Uterus (tissue), 4 donors: ENCODE data around the gene TEX53. TPM values are rescaled to one million over a fixed set of nuclear protein-coding genes. Genes with fewer than 3 reads are reported as not detected.

Source experiments
- DNase-seq, 2 donors: peaks; one replicate each; pipeline ENCODE4 v3.0.0-alpha.2; 2019 to 2020
- H3K27ac ChIP-seq, 2 donors: fragments of 200-600 bp; sonication (generic); 1 replicate in 1 of 2; 2 replicates in 1 of 2; pipeline ENCODE4 v1.5.1; 2016 to 2018
- H3K27me3 ChIP-seq, 2 donors: fragments of 200-600 bp; sonication (generic); one replicate each; pipeline ENCODE4 v1.5.1; 2018 to 2019; ENCODE audit warnings: control low read depth in 1 of 2
- H3K36me3 ChIP-seq, 2 donors: fragments of 200-600 bp; sonication (generic); one replicate each; pipeline ENCODE4 v1.5.1; 2019; ENCODE audit warnings: control low read depth in 1 of 2
- H3K4me1 ChIP-seq, 2 donors: fragments of 200-600 bp; sonication (generic); one replicate each; pipeline ENCODE4 v1.5.1; 2018 to 2019; ENCODE audit warnings: control low read depth in 1 of 2
- H3K4me3 ChIP-seq, 2 donors: fragments of 200-600 bp; sonication (generic); 1 replicate in 1 of 2; 2 replicates in 1 of 2; pipeline ENCODE4 v1.5.1; 2018 to 2019; ENCODE audit warnings: mild to moderate bottlenecking in 1 of 2
- H3K9me3 ChIP-seq, 2 donors: fragments of 200-600 bp; sonication (generic); one replicate each; pipeline ENCODE4 v1.5.1; 2019; ENCODE audit warnings: control low read depth in 1 of 2
- POLR2A ChIP-seq, 2 donors: fragments of 450-650 bp; IDR thresholded peaks; one replicate each; pipeline ENCODE4 v1.6.1; 2016; ENCODE audit warnings: antibody characterized with exemption in 2 of 2, mild to moderate bottlenecking in 1 of 2, moderate library complexity in 1 of 2
- intact Hi-C: fragments of 100-400 bp; cut with DNase I; formaldehyde crosslinking; loops from one replicate; pipeline ENCODE4 v1.15.1; 2023; ENCODE audit warnings: low total_unique reads
- total RNA-seq, 4 donors: library from RNA; depleted of rRNA in 3 of 4; stranded (reverse); fragments of >200 nt in 3 of 4; gene quantifications; one replicate each; pipeline versions ENCODE4 v1.1.0 to v1.2.4, GENCODE V29; 2014 to 2023
- TF ChIP-seq, protein P1 (sequence below), 4 experiments: fragments of 200-600 bp in 2 of 4; fragments of 450-650 bp in 2 of 4; sonication (generic) in 2 of 4; IDR thresholded peaks; one replicate each; pipeline ENCODE4 v1.5.1; 2016 to 2019; ENCODE audit warnings: antibody characterized with exemption in 4 of 4, mild to moderate bottlenecking in 2 of 4, moderate library complexity in 1 of 4
- donor health status: DM: yes; HTN: yes; CAD: no.

The TEX53 gene
- total RNA-seq, 4 donors from 2014 or later, result not detected

DNA sequence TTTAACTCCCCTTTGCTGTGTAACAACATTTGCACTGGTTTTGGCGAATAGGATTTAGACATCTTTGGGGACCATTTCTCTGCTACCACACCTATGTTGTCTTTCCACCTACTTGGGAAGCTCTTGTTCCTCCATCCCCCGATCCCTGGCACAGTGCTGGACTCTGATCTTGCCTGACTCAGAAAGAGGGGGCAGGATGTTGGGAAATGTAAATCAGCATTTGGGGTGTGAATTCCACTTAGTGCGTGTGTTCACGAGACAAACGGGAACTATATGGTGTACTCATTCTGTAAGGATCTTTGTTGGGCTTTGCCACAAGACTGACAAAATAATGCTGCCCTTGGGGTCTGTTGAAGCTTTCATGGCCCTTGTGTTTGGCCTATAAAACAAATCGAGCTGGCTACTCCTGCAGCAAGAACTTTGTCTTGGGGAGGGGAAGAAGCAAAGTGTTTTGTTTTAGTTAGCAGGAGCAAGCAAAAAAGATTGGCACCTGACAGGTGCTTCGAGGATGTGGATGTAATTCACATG, 28.0 kb downstream of the TEX53 start:
- TF ChIP-seq, protein P1, sequence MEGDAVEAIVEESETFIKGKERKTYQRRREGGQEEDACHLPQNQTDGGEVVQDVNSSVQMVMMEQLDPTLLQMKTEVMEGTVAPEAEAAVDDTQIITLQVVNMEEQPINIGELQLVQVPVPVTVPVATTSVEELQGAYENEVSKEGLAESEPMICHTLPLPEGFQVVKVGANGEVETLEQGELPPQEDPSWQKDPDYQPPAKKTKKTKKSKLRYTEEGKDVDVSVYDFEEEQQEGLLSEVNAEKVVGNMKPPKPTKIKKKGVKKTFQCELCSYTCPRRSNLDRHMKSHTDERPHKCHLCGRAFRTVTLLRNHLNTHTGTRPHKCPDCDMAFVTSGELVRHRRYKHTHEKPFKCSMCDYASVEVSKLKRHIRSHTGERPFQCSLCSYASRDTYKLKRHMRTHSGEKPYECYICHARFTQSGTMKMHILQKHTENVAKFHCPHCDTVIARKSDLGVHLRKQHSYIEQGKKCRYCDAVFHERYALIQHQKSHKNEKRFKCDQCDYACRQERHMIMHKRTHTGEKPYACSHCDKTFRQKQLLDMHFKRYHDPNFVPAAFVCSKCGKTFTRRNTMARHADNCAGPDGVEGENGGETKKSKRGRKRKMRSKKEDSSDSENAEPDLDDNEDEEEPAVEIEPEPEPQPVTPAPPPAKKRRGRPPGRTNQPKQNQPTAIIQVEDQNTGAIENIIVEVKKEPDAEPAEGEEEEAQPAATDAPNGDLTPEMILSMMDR (IDR thresholded peaks at IDR 0.05), result no peak
- TF ChIP-seq POLR2A (IDR thresholded peaks at IDR 0.05), result no peak
- Histone ChIP-seq H3K4me3 (no peak overlapping the region), H3K4me1 (no peaks in the 10 kb centered on the region), H3K27ac (no peak overlapping the region), H3K9me3 (no peaks in the 10 kb centered on the region), H3K36me3 (no peaks in the 10 kb centered on the region), H3K27me3 (no peaks in the 10 kb centered on the region)
- no peak for DNase-seq
- intact Hi-C loops, result no loop called here

DNA sequence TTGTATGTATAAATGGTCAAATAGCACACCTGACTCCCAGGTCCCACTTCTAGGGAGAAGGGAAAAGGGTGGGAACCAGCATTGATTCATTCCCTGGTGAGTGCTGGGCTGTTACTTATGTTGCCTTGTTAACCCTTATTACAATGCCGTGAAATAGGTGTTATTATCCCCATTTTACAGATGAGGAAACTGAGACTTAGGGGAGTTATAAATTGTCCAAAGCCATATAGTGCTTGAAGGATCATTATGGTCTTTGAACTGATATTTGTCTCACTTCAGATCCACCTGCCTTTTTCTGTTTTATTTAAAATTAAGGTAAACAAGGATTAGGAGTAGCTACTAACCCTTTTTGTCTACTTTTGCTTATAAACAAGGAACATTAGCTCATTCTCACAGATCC, 30.1 kb downstream of the TEX53 start:
- TF ChIP-seq, protein P1 (IDR thresholded peaks at IDR 0.05), result no peak
- TF ChIP-seq POLR2A (IDR thresholded peaks at IDR 0.05), result no peak
- intact Hi-C loops, result no loop called here
- Histone ChIP-seq H3K9me3 (no peaks in the 10 kb centered on the region), H3K27me3 (no peaks in the 10 kb centered on the region), H3K4me1 (no peaks in the 10 kb centered on the region), H3K27ac (no peak overlapping the region), H3K4me3 (no peak overlapping the region), H3K36me3 (no peaks in the 10 kb centered on the region)
- no peak for DNase-seq

DNA sequence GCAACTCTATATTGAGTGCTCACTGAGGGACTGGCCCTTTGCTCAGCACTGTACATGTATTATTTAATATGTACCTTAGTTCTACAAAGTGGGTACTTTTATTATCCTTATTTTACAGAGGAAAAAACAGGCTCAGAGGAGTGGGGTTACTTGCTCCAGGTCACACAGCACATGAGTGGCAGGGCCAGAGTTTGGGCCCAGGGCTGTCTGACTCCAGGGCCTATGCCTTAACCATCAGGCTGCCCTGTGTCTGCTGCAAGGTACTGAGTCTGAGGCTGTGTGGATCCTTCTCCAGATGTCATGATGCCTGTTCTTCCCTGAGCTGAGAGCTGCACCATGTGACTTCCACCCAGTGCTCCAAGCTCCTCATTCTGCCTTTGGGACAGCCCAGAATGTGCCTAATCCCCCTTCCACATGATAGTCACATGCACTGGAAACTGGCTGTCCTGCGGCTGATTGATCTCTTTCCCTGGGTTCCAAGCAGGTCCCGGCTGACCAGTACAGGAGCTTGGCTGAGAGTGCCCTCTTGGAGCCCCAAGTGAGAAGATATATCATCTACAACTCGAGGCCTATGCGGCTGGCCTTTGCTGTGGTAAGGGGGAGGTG, 31.1 kb downstream of the TEX53 start:
- Histone ChIP-seq H3K27ac (no peak overlapping the region), H3K4me3 (no peak overlapping the region), H3K27me3 (no peaks in the 10 kb centered on the region), H3K4me1 (no peaks in the 10 kb centered on the region), H3K9me3 (no peaks in the 10 kb centered on the region), H3K36me3 (no peaks in the 10 kb centered on the region)
- TF ChIP-seq, protein P1 (IDR thresholded peaks at IDR 0.05), result no peak
- TF ChIP-seq POLR2A (IDR thresholded peaks at IDR 0.05), result no peak
- intact Hi-C loops, result no loop called here
- DNase-seq, result no peak

DNA sequence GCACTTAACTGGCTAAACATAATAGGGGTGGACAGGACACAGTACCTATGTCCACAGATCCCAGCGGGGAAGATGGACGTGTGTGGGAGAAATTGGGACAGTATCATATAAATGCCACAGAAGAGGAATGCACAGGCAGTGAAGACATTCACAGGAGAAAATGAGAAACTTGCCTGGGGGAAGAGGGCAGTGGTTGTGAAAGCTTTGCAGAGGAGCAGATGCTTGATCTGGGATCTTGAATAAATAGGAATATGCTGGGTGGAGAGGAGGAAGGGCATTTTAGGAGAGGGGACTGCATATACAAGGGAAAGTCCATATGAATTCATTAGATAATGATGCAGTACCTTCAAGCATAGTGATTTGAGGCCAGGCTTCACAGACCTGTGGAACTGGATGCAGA, 32.9 kb downstream of the TEX53 start:
- intact Hi-C loops, result no loop called here
- no peak overlapping the region for H3K4me3 ChIP-seq
- DNase-seq, result no peak
- H3K27me3 ChIP-seq, result no peaks in the 10 kb centered on the region
- H3K9me3 ChIP-seq, result no peaks in the 10 kb centered on the region
- no peaks in the 10 kb centered on the region for H3K36me3 ChIP-seq
- no peak for TF ChIP-seq POLR2A (IDR thresholded peaks at IDR 0.05)
- TF ChIP-seq, protein P1 (IDR thresholded peaks at IDR 0.05), result no peak
- H3K4me1 ChIP-seq, result no peaks in the 10 kb centered on the region
- H3K27ac ChIP-seq, result no peak overlapping the region

DNA sequence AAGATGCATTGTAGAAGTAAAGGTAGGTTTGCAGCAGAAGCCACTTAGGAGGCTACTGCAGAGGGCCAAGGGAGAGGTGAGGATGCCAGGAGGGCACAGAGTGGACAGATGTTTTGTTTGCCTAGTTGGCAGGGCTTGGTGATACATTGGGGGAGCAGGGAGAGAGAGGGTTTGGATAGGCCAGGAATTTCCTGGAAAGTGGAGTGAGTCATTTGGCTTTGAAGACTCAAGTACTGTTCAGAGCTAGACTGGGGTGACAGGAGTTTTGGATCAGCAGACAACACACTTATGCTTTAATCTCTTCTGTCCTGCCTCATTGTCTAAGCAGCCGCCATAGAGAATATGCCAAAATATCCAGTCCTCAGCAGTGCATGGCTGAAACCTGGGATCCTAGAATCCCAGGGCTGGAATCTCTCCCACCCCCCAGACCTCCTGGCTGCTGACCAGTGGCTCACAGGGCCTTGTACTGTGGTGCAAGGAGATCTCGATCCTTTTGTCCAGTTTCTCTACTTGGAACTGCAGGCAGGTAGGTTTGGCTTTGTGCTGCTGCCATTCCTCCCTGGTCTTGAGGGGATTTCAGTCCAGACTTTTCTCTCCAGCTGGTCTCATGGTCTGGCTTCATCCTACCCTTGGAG, 35.5 kb downstream of the TEX53 start:
- Histone ChIP-seq H3K27ac (no peak overlapping the region), H3K4me1 (no peaks in the 10 kb centered on the region), H3K4me3 (no peak overlapping the region), H3K36me3 (no peaks in the 10 kb centered on the region), H3K27me3 (no peaks in the 10 kb centered on the region), H3K9me3 (no peaks in the 10 kb centered on the region)
- TF ChIP-seq POLR2A (IDR thresholded peaks at IDR 0.05), result no peak
- TF ChIP-seq, protein P1 (IDR thresholded peaks at IDR 0.05), result no peak
- DNase-seq, result no peak
- intact Hi-C loops, result no loop called here
